Transverse colon (tissue), 4 donors: ENCODE results near the gene MMP11. TPM values are rescaled to one million over a fixed set of nuclear protein-coding genes. Genes with fewer than 3 reads are reported as not detected.

Experiments used
- DNase-seq: peaks from one replicate; pipeline ENCODE4 v3.0.0-alpha.2; 2019
- H3K27ac ChIP-seq, 4 donors: fragments of 200-600 bp; sonication (generic); 2 replicates each; pipeline ENCODE4 v1.5.1; 2016 to 2018; ENCODE audit warnings: inconsistent platforms in 4 of 4
- H3K27me3 ChIP-seq: fragments of 200-600 bp; sonication (generic); 2 replicates; pipeline ENCODE4 v1.5.1; 2017; ENCODE audit warnings: inconsistent platforms
- H3K36me3 ChIP-seq, 4 donors: fragments of 200-600 bp; sonication (generic); 2 replicates each; pipeline ENCODE4 v1.5.1; 2017 to 2019; ENCODE audit warnings: inconsistent platforms in 4 of 4
- H3K4me1 ChIP-seq, 4 donors: fragments of 200-600 bp; sonication (generic); 2 replicates each; pipeline ENCODE4 v1.5.1; 2017 to 2020; ENCODE audit warnings: inconsistent platforms in 4 of 4
- H3K4me3 ChIP-seq, 4 donors: fragments of 200-600 bp; sonication (generic); 1 replicate in 1 of 4; 2 replicates in 3 of 4; pipeline versions ENCODE4 v1.5.1 to v1.6.1; 2017 to 2019; ENCODE audit warnings: inconsistent platforms in 4 of 4
- H3K9me3 ChIP-seq, 2 donors: fragments of 200-600 bp; sonication (generic); 2 replicates each; pipeline ENCODE4 v1.5.1; 2017 to 2019; ENCODE audit warnings: inconsistent platforms in 2 of 2
- CTCF ChIP-seq, 5 experiments: fragments of 200-600 bp in 3 of 5; fragments of 450-650 bp in 2 of 5; sonication (generic) in 3 of 5; IDR thresholded peaks; 1 replicate in 2 of 5; 2 replicates in 3 of 5; pipeline ENCODE4 v1.5.1; 2016 to 2017; ENCODE audit warnings: antibody characterized with exemption in 5 of 5, inconsistent platforms in 3 of 5, mild to moderate bottlenecking in 2 of 5, moderate library complexity in 1 of 5
- EP300 ChIP-seq: sonication (generic); formaldehyde crosslinking; IDR thresholded peaks from one replicate; pipeline ENCODE4 v1.6.1; 2017; ENCODE audit warnings: antibody characterized with exemption, low read depth
- POLR2A ChIP-seq: fragments of 450-650 bp; IDR thresholded peaks from one replicate; pipeline ENCODE4 v1.6.1; 2016; ENCODE audit warnings: antibody characterized with exemption, mild to moderate bottlenecking, moderate library complexity
- POLR2AphosphoS5 ChIP-seq, 3 donors: sonication (generic); formaldehyde crosslinking; IDR thresholded peaks; one replicate each; pipeline ENCODE4 v1.6.1; 2016; ENCODE audit warnings: antibody characterized with exemption in 3 of 3
- WGBS, 2 donors: methylation state at CpG; one replicate each; pipeline ENCODE4 v1.1.5; 2018; ENCODE audit warnings: low coverage in 1 of 2; 5-methylcytosine and 5-hydroxymethylcytosine counted together
- in situ Hi-C, 4 donors: fragments of 200-750 bp; cut with MboI; loops; one replicate each; pipeline versions ENCODE4 v1.15.0 to v1.15.1; 2017; ENCODE audit warnings: low sequenced_read_pairs in 3 of 4, low pct_ligation_motif_present in 1 of 4, low pct_unique_long_range_greater_than_20kb in 1 of 4
- intact Hi-C: fragments of 100-400 bp; cut with DNase I; formaldehyde crosslinking; loops from one replicate; pipeline ENCODE4 v1.15.1; 2023; ENCODE audit warnings: low total_unique reads
- total RNA-seq, 4 donors: library from RNA; depleted of rRNA; stranded (reverse); fragments of >200 nt; gene quantifications; one replicate each; pipeline ENCODE4 v1.1.0, GENCODE V29; 2016

MMP11 gene
- total RNA-seq, 4 donors from 2014 or later = 1.2 to 2.2 (median 1.6) TPM

GRCh38 chr22:23784215-23784732, 11.6 kb downstream of the MMP11 start:
- Histone ChIP-seq H3K27me3 (no peaks in the 10 kb centered on the region), H3K27ac (peak overlapping the region in 2 of 4 donors; percentile 4 to 42), H3K4me1 (peaks cover 15 to 44% (median 31%) of the 10 kb centered on the region in 4 donors), H3K4me3 (no peak overlapping the region), H3K36me3 (no peaks in the 10 kb centered on the region), H3K9me3 (no peaks in the 10 kb centered on the region)
- DNase-seq = peak; percentile 63
- TF ChIP-seq CTCF (IDR thresholded peaks at IDR 0.05) (no peak), EP300 (no peak), POLR2A (no peak), POLR2AphosphoS5 (IDR thresholded peaks at IDR 0.05) (no peak)
- 54 to 56% methylated on average over 7 to 8 of the region's 8 CpGs for WGBS, 2 donors
- in situ Hi-C loops = loop anchor here in 2 of 4 donors (10.0 kb wide), 1 partner anchor 61 kb away; no protein-coding TSS in a partner anchor
- intact Hi-C loops = no loop called here

- intact Hi-C loops (no loop called here), in situ Hi-C loops (loop anchor here in 2 of 4 donors (10.0 kb wide), 1 partner anchor 59 kb away; no protein-coding TSS in a partner anchor)
- DNase-seq = no peak
- Histone ChIP-seq H3K4me1 (peaks cover 20 to 63% (median 35%) of the 10 kb centered on the region in 4 donors), H3K9me3 (no peaks in the 10 kb centered on the region), H3K36me3 (no peaks in the 10 kb centered on the region), H3K4me3 (peak overlapping the region in 3 of 4 donors; percentile 73 to 86 (median 85)), H3K27me3 (no peaks in the 10 kb centered on the region), H3K27ac (peak overlapping the region; percentile 97 to 99 (median 98))
- TF ChIP-seq POLR2AphosphoS5 (IDR thresholded peaks at IDR 0.05) (no peak), POLR2A (no peak), CTCF (IDR thresholded peaks at IDR 0.05) (no peak)
- WGBS, 2 donors = 44 to 48% methylated on average over 3 to 9 of the region's 9 CpGs
Measured at GRCh38 chr22:23786261-23786710, 13.6 kb downstream of the MMP11 start.

- in situ Hi-C loops (loop anchor here in 2 of 4 donors (10.0 kb wide), 1 partner anchor 58 kb away; no protein-coding TSS in a partner anchor), intact Hi-C loops (no loop called here)
- no peaks in the 10 kb centered on the region for H3K27me3 ChIP-seq
- peak within 1 kb of the TSS; percentile 97 to 99 (median 98) for H3K27ac ChIP-seq
- TF ChIP-seq POLR2A (peak; percentile 84), EP300 (no peak), CTCF (IDR thresholded peaks at IDR 0.05) (no peak), POLR2AphosphoS5 (IDR thresholded peaks at IDR 0.05) (peak; percentile 43 to 84 (median 78))
- H3K4me3 ChIP-seq = peak within 1 kb of the TSS; percentile 73 to 89 (median 86)
- WGBS, 2 donors = 0% methylated on average over 63 of the region's 97 CpGs; no CpG with 5 or more reads in 1 of the 2 donors
- peak; percentile 92 for DNase-seq
- H3K9me3 ChIP-seq = no peaks in the 10 kb centered on the region
- H3K4me1 ChIP-seq = peaks cover 20 to 70% (median 40%) of the 10 kb centered on the region in 4 donors
- no peaks in the 10 kb centered on the region for H3K36me3 ChIP-seq
Measured at GRCh38 chr22:23786752-23787599, 14.3 kb downstream of the MMP11 start, which contains the start of gene SMARCB1. TSS of gene SMARCB1 (plus strand) at chr22:23786966. CDS start at chr22:23787170, 204 bp downstream.

- Histone ChIP-seq H3K36me3 (no peaks in the 10 kb centered on the region), H3K4me1 (peaks cover 20 to 74% (median 42%) of the 10 kb centered on the region in 4 donors), H3K27me3 (no peaks in the 10 kb centered on the region), H3K9me3 (no peaks in the 10 kb centered on the region), H3K4me3 (peak overlapping the region; percentile 73 to 89 (median 86)), H3K27ac (peak overlapping the region; percentile 97 to 99 (median 98))
- no peak for DNase-seq
- TF ChIP-seq POLR2AphosphoS5 (IDR thresholded peaks at IDR 0.05) (no peak), EP300 (no peak), POLR2A (no peak), CTCF (IDR thresholded peaks at IDR 0.05) (no peak)
- intact Hi-C loops (no loop called here), in situ Hi-C loops (loop anchor here in 2 of 4 donors (10.0 kb wide), 1 partner anchor 57 kb away; no protein-coding TSS in a partner anchor)
- WGBS, 2 donors = 0 to 2% methylated on average over 3 to 5 of the region's 5 CpGs
Measured at GRCh38 chr22:23787600-23787896, 14.9 kb downstream of the MMP11 start.
